Measurements from ENCODE around the gene COLGALT1.
"Not testable (repeated sequence)": the region's sequence is repeated elsewhere in the genome, so short reads cannot be mapped to it uniquely, and the experiment has no call there.

COLGALT1 gene

DNA sequence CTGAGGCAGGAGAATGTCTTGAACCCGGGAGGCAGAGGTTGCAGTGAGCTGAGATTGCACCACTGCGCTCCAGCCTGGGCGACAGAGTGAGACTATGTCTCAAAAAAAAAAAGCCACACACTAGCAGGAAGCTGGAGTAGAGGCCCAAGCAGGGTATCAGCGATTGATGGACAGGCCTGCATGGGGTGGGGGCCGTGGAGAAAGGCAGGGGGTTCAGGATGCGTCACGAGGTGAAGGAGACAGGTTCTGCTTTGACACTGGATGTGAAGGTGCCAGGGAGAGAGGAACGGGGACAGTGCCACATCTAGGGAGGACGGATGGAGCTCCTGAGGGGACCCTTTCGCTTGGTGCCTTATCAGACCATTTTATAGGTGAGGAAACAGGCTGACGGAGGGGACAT, 7.1 kb downstream of the COLGALT1 start:
- DNase-seq: no peak

GRCh38 chr19:17564781-17565180, 9.3 kb downstream of the COLGALT1 start:
- DNase-seq: no peak

- DNase-seq: no peak
These were observed 10.2 kb downstream of the COLGALT1 start for GRCh38 chr19:17565611-17566010.

- no peak for DNase-seq
These were observed 12.5 kb downstream of the COLGALT1 start for GRCh38 chr19:17567940-17568339.

GRCh38 chr19:17570291-17570690, 14.8 kb downstream of the COLGALT1 start:
- not testable (repeated sequence) for DNase-seq

GRCh38 chr19:17570791-17571190, 15.3 kb downstream of the COLGALT1 start:
- DNase-seq: no peak

DNA sequence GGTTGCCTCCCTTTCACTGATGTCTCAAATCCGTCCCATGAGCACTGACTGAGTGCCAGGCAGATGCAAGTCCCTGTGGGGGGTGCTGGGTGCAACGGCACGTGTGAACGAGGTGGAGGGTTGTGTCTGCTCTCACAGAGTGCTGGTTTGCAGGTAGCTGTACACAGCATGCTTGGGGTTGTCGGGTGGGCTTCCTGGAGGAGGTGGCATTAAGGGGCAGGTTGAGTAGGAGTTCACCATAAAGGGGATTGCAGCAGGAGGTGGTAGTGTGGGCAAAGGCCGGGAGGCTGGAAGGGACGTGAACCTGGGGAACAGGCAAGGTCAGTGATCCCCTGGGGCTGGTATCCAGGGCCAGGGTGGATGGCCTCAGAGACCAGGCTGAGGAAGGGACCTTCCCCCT, 17.2 kb downstream of the COLGALT1 start:
- no peak for DNase-seq

GRCh38 chr19:17575871-17576757, 20.7 kb downstream of the COLGALT1 start:
- no peak for DNase-seq

DNA sequence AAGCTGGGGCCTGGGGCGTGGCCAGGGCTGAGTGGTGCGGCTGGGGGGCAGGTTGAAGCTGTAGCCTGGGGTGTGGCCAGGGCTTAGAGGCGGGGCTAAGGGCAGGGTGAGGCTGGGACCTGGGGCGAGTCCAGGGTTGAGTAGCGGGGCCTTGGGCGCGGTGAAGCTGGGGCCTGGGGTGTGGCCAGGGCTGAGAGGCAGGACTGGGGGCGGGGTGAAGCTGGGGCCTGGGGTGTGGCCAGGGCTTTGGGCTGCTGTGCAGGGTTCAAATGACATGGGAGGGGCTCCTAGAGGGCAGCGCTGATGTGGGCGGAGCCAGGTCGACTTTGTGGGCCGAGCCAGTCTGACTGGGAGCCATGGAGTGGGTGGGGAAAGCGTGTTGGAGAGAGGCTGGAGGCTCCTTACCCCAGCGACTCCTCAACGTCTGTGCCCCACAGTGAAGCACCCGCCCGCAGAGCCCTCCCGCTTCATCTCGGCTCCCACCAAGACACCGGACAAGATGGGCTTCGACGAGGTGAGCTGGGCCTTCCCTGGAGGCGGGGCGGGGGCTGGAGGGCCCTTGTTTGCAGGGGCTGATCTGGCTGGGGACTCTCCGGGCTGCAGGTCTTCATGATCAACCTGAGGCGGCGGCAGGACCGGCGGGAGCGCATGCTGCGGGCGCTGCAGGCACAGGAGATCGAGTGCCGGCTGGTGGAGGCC, 21.5 kb downstream of the COLGALT1 start:
- no peak for DNase-seq

DNA sequence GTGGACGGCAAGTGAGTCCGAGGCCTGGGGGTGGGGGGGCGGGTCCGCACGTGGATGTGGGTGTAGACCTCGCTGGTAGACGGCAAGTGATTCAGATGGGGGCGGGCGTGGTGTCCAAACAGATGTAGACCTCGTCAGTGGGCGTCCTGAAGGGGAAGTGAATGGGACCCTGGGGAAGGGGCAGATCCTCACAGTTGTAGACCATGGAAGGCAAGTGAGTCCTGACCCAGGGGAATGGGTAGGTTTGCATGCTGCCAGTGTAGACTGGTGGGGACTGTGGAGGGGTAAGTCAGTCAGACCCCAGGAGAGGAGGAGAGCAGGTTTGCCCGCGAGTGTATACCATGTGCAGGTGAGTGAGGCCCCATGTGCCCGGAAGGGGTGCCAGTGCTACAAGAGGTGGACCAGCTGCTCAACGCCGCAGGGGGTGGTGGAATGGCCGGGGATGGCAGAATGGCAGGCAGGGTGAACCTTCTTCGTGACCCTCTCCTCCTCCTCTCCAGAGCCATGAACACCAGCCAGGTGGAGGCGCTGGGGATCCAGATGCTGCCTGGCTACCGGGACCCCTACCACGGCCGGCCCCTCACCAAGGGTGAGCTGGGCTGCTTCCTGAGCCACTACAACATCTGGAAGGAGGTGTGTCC, 22.1 kb downstream of the COLGALT1 start:
- no peak for DNase-seq

DNA sequence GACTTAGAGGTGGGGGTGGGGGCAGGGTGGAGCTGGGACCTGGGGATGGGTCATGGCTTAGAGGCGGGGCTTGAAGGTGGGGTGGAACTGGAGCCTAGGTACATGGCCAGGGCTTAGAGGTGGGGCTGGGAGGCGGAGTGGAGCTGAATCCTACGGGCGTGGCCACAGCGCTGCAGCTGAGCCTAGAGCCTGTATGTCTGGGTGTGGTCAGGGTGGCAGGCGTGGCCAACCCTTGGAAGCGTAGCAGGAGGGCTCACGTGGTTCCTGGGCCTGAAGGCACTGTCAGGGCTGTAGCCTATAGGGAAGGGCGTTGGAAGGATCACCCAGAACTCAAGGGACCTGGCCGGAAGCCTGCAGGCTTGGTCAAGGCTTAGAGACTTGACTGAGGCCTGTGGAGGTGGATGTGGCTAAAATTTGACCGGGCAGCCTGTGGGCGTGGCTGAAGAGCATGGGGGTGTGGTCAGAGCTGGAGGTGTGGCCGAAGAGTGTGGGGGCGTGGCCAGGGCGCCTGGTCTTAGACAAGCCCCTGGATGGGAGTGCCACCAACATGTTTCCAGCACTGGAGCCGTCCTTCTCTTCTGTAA, 24.3 kb downstream of the COLGALT1 start:
- DNase-seq: peak; percentile 11

DNA sequence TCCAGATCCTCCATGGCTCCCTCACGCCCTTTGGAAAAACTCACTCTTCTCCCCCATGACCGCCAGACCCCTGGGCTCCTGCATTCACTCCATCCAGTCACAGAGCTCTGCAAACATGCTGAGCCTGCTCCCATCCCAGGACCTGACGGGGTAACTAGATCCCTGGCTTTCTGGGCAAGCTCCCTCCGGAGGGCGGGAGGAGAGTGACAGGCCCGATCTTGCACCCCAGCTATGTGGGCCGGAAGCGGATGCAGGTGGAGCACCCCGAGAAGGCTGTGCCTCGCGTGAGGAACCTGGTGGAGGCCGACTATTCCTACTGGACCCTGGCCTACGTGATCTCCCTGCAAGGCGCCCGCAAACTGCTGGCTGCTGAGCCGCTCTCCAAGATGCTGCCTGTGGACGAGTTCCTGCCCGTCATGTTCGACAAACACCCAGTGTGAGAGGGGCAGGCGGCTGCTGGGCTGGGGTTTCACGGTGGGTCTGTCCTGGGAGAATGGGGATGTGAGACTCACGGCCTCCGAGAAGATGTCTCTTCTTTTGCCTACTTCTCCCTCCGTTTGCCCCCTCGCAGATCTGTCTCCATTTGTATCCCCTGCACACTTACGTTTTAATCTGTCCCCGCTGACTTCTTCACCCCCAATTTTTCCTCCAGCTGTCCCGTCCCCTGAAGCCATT, 25.2 kb downstream of the COLGALT1 start:
- no peak for DNase-seq

- DNase-seq: no peak
These were observed 25.9 kb downstream of the COLGALT1 start for GRCh38 chr19:17581211-17581874.

- DNase-seq: no peak
These were observed 27.2 kb downstream of the COLGALT1 start for GRCh38 chr19:17582613-17583012.

- DNase-seq: no peak
These were observed 28.7 kb downstream of the COLGALT1 start for GRCh38 chr19:17584132-17584531.

- not testable (repeated sequence) for DNase-seq
These were observed 29.9 kb downstream of the COLGALT1 start for GRCh38 chr19:17585395-17585794.

DNA sequence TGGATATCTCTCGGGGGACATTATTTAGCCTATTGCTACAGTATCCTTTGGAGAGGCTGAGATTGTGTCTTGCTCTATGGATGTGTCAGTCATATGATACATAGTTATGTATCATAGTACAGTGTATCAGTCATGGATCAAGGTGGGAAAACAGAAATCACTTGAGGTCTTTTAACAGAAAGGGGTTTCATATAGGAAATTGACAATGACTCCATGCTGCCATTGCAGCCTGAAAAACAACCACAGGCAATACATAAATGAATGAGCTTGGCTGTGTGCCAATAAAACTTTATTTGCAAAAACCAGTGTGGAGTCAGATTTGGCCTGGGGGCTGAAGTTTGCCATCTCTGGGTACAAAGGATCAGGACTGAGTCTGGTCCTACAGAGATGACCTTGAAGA, 35.4 kb downstream of the COLGALT1 start:
- DNase-seq: no peak

DNA sequence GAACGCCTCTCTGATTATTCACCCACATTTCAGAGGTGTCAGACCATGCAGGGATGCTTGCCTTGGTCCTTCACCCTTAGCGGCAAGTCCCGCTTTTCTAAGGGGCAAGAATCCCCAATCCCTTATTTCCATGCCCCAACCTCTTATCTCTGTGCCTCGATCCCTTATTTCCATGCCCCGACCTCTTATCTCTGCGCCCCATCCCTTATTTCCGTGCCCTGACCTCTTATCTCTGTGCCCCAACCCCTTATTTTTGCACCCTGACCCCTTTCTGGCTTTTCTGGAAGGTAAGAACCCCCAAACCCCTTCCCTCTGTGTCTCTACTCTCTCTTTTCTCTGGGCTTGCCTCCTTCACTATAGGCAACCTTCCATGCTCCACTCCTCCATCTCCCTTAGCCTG, 38.8 kb downstream of the COLGALT1 start:
- not testable (repeated sequence) for DNase-seq

GRCh38 chr19:17598063-17598462, 42.6 kb downstream of the COLGALT1 start:
- DNase-seq: not testable (repeated sequence)

- no peak for DNase-seq
These were observed 43.5 kb downstream of the COLGALT1 start for GRCh38 chr19:17598953-17599352.

DNA sequence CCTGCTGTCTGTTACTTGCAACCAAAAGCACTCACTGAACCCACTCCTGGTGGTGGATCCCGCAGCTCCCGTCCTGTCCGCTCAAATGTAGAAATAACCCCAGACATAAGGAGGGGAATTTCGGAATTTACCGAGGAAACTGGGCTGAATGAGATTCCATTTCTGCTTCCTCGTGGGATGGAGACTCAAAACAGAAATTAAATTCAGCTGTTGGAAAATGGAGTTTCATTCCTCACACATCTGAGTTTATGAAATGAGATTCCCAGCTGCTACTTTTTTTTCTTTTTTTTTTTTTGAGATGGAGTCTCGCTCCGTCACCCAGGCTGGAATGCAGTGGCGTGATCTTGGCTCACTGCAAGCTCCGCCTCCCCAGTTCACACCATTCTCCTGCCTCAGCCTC, 44.3 kb downstream of the COLGALT1 start:
- DNase-seq: no peak

GRCh38 chr19:17601683-17602082, 46.2 kb downstream of the COLGALT1 start:
- DNase-seq: no peak
